ENCODE data around the gene JMY.

The JMY gene

DNA sequence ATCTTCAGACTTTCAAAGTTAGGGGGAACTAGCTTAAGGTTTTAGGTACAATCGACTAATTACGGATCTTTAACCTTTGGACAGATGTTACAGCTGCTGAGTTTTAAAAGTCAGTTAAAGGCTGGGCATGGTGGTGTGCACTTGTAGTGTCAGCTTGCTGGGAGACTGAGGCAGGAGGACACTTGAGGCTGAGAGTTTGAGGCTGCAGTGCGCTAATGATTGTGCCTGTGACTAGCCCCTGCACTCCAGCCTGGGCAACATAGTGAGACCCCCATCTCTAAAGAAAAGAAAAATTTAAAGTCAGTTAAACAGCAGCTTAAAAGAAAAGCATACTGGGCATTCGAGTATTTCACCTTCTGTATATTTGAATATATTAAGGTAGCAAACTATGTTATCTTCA is 51.4 kb downstream of the JMY start:
- in situ Hi-C loops (cut with HindIII; ENCODE audit: low sequenced_read_pairs) = no loop called here

DNA sequence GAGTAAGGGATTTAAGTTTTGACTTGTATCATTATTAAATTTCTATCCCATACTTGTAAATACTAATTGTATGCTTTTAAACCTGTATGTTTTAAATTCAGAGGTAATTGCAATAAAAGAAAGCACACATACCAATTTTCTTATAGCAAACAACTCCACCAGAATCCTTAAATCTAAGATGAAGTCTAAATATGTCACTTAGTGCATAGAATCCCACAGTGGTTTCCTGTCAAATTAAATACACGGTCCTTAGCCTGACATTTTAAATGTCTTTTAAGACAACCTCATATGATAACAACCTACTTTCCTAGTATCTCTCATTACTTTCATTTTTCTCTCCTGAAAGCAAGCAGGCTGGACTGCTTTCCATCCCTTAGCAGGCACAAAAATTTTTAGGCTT is 52.0 kb downstream of the JMY start:
- in situ Hi-C loops (cut with HindIII; ENCODE audit: low sequenced_read_pairs) = no loop called here

DNA sequence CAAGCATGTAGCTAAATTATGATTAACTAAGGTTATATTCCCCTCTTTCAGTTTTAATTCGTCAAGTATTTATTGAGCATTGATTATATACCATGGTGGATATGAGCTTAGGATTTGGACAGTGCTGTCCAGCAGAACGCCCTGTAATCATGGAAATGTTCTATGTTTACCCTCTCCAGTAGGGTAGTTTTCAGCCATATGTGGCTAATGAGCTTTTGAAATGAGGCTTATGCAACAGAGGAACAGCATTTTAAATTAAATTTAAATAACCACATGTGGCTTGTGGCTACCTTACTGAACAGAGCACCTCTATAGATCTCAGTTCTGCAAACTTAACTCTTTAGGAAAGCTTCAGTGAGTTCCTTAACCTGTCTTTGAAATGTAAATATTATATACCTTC is 59.1 kb downstream of the JMY start:
- in situ Hi-C loops (cut with HindIII; ENCODE audit: low sequenced_read_pairs) = no loop called here

DNA sequence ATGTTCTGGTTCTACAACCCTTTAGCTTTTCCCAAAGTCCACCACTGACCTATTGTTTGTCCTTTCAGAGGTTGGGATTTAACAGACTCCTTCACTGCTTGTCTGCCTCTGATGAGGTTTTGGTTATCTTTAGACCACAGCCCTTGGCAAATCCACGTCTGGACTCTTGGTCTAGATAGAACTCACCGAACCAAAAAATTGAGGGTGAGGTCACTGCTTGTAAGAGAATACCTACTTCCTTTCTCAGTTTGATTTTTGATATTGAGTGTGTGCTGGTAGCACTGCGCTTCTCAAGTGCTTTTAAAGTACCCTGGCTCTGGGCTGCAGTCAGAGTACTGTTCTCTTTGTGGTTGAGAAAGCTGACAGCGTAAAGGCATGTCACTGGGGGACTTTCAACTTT is 61.7 kb downstream of the JMY start:
- in situ Hi-C loops (cut with HindIII; ENCODE audit: low sequenced_read_pairs) = no loop called here

DNA sequence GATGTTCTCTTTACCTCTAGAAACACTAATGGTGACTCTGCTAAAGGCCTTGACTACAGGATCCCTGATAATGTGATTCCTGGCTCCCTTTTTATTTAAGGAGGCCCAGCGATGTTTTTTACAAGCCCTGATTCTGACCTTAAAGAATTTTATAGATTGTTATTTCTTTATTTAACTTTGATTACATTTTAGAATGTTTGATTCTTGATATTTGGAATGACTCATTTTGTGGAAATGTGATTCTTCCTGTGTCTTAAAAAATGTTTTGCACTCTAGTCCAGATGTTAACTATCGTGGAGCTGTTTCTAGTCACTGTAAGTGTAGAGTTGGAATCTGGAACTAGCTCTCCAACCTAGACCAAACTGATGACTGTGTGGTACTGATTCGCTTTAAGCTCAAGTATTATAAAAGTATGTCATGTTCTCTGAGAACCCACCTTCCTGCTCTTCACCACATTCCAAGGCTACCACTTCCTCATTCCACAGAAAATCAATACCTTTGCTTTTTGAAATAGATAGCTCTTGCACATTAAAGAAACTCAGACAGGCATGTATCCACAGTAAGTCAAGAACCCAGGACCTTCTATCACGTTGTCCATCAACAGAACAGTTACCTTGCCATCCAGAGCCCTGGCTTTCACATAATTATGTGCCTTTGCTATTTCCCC is 65.2 kb downstream of the JMY start:
- in situ Hi-C loops (cut with HindIII; ENCODE audit: low sequenced_read_pairs) = loop anchor here (10.0 kb wide), 1 partner anchor 84 kb away; no protein-coding TSS in a partner anchor

DNA sequence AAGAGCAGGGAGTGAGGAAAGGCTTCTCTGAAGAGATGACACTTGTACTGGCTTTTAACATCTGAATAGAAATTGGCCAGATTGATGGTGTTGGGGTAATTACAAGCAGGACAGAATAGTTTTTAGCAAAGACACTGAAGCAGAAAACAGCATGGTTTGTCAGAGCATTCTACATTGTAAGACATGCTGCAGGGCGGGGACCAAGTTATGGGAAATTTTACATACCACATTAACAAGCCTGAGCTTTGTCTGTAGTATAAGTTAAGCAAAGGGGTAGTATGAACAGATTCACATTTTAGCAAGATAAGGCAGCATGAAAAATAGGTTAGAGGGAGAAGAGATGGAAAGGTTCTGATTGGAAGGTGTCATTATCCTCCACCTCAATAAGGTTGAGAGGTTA is 66.5 kb downstream of the JMY start:
- in situ Hi-C loops (cut with HindIII; ENCODE audit: low sequenced_read_pairs) = loop anchor here (10.0 kb wide), 1 partner anchor 82 kb away; no protein-coding TSS in a partner anchor

DNA sequence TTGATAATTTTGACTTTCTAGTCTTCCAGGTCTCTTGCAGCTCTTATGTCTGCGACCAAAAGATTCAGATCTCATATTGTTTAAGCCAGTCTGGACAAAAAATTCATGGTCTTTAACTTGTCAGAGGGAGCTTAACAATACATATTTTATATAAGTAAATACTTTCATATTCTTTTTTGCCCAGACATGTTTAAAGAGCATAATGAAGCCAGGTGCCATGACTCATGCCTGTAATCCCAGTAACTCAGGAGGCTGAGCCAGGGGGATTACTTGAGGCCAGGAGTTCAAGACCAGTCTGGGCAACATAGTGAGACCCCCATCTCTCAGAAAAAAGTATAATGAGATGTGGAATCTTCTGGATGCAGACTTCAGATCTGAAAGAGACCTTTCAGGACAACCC is 69.8 kb downstream of the JMY start:
- in situ Hi-C loops (cut with HindIII; ENCODE audit: low sequenced_read_pairs) = loop anchor here (10.0 kb wide), 1 partner anchor 79 kb away; no protein-coding TSS in a partner anchor

DNA sequence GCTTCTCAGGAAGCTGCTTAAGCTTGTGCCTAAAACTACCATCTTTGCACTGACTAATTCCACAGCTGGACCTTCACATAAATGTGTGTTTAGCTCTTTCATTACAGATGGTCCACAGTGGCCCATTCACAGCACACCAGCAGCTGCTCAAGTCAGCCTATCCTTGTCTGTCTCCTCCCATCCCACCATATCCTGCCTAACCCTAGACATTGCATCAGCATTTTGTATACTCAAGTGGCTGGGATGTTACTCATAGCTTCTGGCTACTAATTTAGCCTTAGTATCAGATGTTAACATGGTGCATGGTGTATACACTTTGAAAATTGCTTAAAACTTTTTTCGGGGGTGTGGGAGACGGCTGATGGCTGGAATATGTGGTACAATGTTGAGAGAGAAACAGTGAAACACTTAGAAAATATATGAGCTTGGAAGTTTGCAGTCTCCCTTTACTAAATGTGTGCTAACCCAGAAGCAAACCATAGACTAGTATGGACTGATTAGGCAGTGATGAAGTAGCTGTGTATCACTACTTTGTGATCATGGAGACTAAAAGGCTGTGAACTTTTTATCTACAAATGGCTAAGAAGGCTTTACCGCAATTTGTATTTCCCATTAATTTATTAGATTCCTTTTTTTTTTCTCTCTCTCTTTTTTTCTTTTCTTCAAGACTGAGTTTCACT is 83.1 kb downstream of the JMY start:
- in situ Hi-C loops (cut with HindIII; ENCODE audit: low sequenced_read_pairs) = no loop called here

DNA sequence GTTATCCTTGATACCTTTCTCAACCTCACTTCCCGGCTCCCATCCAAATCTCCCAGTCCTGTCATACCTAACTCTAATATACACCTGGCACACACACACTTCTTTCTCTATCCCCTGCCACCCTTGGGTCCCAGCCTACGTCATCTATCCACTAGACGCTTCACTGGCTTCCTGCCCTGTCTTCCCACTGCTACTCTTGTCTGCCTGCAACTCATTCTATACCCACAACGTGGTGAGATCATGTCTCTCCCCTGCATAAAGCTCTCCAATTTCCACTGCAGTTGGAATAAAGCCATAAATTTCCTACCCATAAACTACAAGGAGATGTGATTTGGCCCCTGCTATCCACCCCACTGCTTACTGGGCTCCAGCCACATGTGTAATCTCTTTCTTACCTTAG is 93.5 kb downstream of the JMY start:
- in situ Hi-C loops (cut with HindIII; ENCODE audit: low sequenced_read_pairs) = no loop called here

DNA sequence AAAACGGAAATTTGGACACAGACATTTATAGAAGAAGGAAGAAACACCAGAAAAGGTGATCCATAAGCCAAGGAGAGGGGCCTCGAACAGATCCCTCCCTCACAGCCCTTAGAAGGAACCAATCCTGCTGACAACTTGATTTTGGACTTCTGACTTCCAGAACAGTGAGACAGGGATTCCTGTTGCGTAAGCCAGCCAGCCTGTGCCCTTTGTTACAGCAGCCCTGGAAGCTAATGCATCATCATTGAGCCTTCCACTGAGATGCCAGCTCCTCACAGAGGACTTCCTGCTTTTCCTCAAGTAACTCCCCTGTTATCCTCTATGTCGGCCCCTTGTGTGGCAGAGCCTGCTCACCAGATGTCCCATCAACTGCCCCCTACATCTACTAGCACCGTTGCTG is 94.1 kb downstream of the JMY start:
- in situ Hi-C loops (cut with HindIII; ENCODE audit: low sequenced_read_pairs) = no loop called here

DNA sequence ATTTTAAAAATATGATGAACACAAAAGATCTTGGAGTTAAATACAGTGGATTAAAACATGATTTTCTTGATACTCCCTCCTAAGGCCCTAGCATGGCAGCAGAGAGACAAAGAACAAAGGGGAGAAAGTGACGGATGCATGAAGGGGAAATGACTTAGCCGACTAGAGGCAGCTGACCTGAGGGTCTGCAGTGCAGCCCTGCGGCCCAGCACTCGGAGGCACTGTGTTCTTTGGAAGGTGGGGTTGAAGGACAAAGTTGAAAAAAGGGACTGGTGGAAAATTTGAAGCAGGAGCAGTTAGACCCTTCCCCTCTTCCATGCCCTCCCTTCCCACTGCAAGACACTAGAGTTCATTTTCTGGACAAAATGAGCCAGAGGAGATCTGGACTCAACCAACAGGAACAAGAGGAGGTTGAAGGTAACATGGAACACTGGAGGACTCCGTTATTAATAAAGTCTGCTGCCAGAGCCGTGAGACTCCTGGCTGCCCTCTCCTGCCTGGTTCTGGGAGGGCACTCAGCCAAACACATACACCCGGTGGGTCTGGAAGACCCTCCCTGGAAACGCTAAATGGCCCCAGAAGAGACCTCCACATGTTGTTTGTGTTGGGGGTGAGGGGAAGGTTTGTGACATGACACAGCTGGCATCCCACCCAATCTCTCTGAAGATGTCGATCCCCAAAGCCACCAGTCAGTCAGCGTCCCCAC is 98.1 kb downstream of the JMY start:
- in situ Hi-C loops (cut with HindIII; ENCODE audit: low sequenced_read_pairs) = no loop called here

DNA sequence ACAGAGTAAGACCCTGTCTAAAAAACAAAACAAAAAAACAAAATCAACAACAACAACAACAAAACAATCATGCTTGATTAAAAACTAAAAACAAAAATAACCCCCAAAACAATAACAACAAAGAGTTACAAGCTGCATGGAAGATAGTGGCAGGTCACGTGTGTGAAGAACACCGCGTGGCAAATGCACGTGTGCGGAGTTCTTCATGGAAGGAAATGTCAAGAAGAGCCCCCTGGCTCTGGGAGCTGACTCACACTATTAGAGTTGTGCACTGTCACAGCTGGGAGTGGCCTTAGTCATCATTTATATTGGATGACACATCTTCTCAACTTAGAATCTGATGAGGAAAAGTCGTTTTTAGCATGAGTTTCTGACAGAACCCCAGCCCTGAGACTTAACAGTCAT is 110.5 kb downstream of the JMY start:
- in situ Hi-C loops (cut with HindIII; ENCODE audit: low sequenced_read_pairs) = no loop called here

DNA sequence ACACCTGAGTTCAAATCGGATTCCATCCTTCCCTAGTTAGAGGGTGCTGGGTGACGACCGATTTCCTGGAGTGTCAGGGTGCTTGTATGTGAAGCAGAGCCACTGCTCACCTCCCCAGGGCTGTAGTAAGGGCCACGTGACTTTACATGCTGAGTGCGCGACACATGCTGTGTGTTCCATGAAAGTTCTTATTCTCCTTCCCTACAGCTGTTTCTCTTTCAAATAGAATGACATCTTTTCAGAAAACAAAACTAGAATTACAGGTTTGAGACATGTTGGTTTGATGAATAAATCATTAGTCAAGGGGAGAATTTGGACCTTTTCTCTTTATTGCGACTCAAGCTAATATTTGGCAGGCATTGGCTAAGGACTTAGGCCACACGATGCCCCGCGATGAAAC is 113.1 kb downstream of the JMY start:
- in situ Hi-C loops (cut with HindIII; ENCODE audit: low sequenced_read_pairs) = no loop called here

DNA sequence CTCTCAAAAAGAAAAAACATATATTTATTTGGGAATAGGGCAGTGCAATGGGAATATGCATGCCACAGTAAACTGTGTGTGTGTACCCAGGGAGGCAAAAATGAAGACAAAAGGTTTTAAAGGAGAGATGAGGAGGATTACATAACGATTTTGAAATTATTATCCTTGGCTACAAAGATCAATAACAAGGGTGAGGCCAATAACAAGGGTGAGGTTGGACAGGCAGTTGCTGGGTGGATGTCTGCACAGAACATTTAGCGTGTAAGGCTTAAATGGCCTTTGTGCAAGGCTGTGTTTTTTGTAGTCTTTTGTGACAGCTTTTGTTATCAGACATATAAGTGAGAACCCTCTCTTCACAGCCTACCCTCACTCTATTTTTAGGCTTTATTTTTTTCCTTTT is 114.0 kb downstream of the JMY start:
- in situ Hi-C loops (cut with HindIII; ENCODE audit: low sequenced_read_pairs) = no loop called here

DNA sequence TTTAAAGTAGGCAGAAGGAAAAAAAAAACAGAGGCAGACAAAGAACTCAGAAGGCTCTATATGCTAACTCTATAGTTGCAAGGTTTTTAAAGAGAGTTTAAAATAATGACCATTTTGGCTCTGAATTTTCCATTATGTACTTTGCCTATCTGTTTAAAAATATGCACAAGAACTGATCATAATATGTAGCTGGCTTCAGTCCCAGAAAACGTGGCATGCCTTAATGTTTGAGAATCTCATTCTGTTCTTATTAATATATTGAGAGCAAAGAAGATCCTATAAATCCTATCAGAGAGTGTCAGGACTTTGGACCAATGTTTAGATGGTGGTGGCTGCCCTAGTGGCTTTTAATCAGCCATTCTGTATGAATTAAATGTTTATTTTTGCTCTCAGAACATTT is 121.5 kb downstream of the JMY start:
- in situ Hi-C loops (cut with HindIII; ENCODE audit: low sequenced_read_pairs) = no loop called here
